GM13977 (cell line): Measurements from ENCODE around the gene TXNDC8.

Experiments used
- DNase-seq: peaks from one replicate; pipeline ENCODE4 v3.0.0; 2012; ENCODE audit warnings: low spot score
- in situ Hi-C: fragments of 300-500 bp; cut with MboI; formaldehyde crosslinking; loops from one replicate; pipeline ENCODE4 v1.12.0; 2022; ENCODE audit warnings: low sequenced_read_pairs, low pct_unique_long_range_greater_than_20kb, mixed read lengths, inconsistent platforms; ENCODE audit not compliant: unreplicated experiment
- TF ChIP-seq, protein P1 (sequence below): IDR thresholded peaks from 2 replicates; pipeline ENCODE4 v1.5.1; 2012; ENCODE audit warnings: mild to moderate bottlenecking, control low read depth; ENCODE audit not compliant: insufficient read depth; ENCODE audit errors: extremely low read depth, missing control alignments

The TXNDC8 gene

DNA sequence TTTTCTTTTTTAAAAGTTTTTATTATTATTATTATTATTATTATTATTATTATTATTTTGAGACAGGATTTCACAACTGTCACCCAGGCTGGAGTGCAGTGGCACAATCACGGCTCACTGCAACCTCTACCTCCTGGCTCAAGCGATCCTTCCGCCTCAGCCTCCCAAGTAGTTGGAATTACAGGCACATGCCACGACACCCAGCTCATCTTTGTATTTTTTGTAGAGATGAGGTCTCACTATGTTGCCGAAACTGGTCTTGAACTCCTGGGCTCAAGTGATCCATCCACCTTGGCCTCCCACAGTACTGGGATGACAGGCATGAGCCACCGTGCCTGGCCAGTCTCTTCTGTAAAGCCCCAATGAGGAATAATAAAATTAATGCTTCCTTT is 50.4 kb downstream of the TXNDC8 start:
- TF ChIP-seq, protein P1, sequence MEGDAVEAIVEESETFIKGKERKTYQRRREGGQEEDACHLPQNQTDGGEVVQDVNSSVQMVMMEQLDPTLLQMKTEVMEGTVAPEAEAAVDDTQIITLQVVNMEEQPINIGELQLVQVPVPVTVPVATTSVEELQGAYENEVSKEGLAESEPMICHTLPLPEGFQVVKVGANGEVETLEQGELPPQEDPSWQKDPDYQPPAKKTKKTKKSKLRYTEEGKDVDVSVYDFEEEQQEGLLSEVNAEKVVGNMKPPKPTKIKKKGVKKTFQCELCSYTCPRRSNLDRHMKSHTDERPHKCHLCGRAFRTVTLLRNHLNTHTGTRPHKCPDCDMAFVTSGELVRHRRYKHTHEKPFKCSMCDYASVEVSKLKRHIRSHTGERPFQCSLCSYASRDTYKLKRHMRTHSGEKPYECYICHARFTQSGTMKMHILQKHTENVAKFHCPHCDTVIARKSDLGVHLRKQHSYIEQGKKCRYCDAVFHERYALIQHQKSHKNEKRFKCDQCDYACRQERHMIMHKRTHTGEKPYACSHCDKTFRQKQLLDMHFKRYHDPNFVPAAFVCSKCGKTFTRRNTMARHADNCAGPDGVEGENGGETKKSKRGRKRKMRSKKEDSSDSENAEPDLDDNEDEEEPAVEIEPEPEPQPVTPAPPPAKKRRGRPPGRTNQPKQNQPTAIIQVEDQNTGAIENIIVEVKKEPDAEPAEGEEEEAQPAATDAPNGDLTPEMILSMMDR: no peak
- in situ Hi-C loops: no loop called here
- no peak for DNase-seq

DNA sequence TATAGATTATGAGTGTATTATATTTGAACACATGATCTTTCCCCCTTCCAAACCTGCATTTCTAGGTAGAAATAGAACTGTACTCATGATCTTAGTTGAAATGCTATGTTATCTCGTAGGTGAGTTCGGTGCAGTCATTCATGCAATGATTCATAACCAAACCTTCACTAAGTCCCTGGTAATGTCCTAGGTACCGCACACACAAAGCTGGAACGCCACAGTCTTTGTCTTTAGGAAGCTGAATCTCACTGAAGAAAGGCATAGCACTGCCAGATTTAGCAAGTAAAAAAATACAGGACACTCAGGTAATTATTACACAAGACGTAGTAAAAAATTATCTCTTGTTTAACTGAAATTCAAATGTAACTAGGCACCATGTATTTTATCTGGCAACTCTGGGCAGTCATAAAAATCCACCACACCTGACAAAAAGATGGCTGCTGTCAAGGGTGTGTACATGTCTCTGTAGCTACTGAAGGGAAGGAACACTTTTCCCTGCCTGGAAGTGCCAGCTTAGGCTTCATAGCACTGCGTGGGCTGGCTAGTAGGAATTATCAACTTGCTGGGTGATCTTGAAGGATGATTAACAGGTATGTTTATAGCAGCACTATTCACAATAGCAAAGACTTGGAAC is 53.3 kb downstream of the TXNDC8 start:
- DNase-seq: no peak
- in situ Hi-C loops: no loop called here
- TF ChIP-seq, protein P1: no peak

DNA sequence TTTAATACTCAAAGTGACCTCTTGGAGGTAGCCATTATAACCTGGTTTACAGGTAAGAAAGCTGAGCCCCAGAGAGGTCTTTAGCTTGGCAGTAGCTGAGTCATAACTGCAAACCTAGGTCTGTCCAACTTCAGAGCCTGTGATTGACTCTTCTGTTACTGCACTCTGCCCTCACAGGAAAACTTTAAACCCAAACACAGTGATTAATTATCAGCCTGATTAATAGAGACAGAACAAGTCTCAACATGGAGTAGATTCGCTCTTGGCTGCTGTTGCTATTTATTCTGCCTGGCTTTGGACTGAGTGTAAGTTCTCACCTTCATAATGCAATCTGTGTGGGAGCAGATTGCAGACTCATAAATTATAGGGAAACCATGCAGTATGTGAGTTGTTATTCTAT is 53.9 kb downstream of the TXNDC8 start:
- TF ChIP-seq, protein P1: no peak
- in situ Hi-C loops: no loop called here

DNA sequence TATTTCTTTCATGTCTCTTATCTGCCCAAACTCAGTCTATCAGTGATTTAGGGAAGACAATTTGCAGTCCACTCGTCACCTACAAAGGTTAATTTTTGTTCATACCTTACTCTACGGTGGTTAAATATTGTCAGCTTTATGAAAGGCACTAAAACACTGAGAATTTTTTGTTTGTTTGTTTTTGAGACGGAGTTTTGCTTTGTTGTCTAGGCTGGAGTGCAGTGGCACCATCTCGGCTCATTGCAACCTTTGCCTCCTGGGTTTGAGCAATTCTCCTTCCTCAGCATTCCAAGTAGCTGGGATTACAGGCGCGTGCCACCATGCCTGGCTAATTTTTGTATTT is 55.0 kb downstream of the TXNDC8 start:
- DNase-seq: no peak
- TF ChIP-seq, protein P1: no peak
- in situ Hi-C loops: no loop called here

More for the DNA sequence above, 53.9 kb downstream of the TXNDC8 start:
- DNase-seq: no peak

DNA sequence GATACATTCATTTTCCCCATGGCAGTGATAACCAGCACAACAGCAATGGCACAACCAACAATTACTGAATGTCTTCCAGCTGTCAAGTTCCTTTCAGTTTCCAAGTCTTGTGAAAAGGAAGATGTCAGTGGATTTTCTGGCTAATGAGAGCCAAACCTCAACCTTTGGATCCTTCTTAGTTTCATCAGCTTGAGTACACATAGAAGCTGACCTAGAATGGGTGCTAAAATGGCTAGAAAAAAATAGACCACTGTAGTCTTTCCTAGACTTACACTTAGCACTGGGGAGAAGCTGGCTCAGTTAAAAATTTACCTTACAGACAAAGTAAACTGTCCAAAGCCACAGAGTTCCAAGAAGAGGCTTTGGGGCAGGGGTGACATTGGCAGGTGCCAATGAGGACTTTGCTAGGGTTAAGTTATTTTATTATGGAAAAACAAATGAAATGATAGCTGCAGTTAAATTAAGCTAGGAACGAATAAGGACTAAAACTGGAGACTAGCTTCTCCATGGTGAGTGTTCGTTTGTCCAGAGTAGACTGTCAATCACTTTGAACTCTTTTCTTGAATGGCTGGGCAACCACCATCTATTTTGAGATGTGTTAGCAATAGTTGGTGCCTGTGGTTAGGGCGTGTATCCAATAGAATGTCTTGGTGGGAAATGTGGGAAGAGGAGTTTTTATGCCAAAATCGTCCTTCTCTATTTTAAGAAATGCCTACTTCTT is 55.5 kb downstream of the TXNDC8 start:
- DNase-seq: no peak
- in situ Hi-C loops: no loop called here
- TF ChIP-seq, protein P1: no peak

DNA sequence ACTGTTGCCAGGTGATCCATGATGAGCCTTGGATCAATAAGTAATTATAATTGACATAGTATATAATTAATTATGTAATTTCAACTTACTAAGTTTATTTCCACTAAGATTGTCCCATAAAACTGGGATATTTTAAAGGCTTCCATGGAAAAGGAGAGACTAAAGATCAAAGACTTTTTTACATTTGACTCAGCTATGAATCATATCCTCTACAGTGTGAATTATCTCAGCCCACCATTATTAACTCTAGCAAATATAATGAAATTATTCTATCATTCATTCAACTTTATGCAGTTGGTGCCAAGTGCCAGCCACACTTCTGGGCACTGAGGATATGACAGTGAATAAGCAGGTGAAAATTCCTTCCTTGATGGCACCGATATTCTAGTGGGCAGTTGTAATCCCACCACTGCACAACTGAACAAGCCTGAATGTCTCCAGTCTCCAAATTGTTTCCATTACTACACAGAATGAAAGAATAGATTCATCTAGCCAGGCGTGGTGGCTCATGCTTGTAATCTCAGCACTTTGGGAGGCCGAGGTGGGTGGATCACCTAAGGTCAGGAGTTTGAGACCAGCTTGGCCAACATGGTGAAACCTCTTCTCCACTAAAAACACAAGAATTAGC is 59.5 kb downstream of the TXNDC8 start:
- in situ Hi-C loops: no loop called here
- no peak for DNase-seq
- TF ChIP-seq, protein P1: no peak
